ENCODE measurements around the gene SLC12A2.

- TF ChIP-seq CTCF (IDR thresholded peaks at IDR 0.05) = no peak
- TF ChIP-seq EZH2phosphoT487 (IDR thresholded peaks at IDR 0.05) = no peak
These were observed 71.4 kb downstream of the SLC12A2 start for GRCh38 chr5:128154943-128155342.

Measured in neural progenitor cell (in vitro differentiated cells).